K562 (cell line): Measurements from ENCODE around the gene ARHGAP28. TPM values are rescaled to one million over a fixed set of nuclear protein-coding genes. Genes with fewer than 3 reads are reported as not detected.

ENCODE experiments used
- polyA plus RNA-seq, 8 experiments: library from polyadenylated mRNA; depleted of rRNA in 4 of 8; stranded (reverse) in 5 of 8; unstranded in 3 of 8; fragments of >200 nt; fragmentation: Nextera tagmentation in 2 of 8; fragmentation: Illumina TruSeq in 1 of 8; extraction: Ambion mirVana in 2 of 8; extraction: Trizol in 1 of 8; gene quantifications; 2 replicates each; pipeline versions ENCODE4 v1.2.1 to v1.2.3, GENCODE V29; 2011 to 2014; ENCODE audit warnings: inconsistent platforms in 1 of 8, missing spikeins in 1 of 8
- total RNA-seq, 7 experiments: library from RNA; depleted of rRNA in 6 of 7; stranded (reverse); fragments of >200 nt in 6 of 7; fragmentation: Illumina TruSeq in 2 of 7; extraction: Trizol in 2 of 7; gene quantifications; 2 replicates each; pipeline versions ENCODE4 v1.2.1 to v1.2.3, GENCODE V29; 2011 to 2021; ENCODE audit warnings: low replicate concordance in 1 of 7
- TF ChIP-seq, protein P1 (sequence below): fragments of 450-650 bp; IDR thresholded peaks from 2 replicates; pipeline ENCODE4 v1.6.1; 2016; ENCODE audit warnings: mild to moderate bottlenecking, moderate library complexity

ARHGAP28 gene
- total and polyA plus RNA-seq, 9 of the 15 experiments (the other 6 are each of a cell fraction or from before 2014, with no cell fraction given): 0.93 to 5.9 (median 5.0) TPM

DNA sequence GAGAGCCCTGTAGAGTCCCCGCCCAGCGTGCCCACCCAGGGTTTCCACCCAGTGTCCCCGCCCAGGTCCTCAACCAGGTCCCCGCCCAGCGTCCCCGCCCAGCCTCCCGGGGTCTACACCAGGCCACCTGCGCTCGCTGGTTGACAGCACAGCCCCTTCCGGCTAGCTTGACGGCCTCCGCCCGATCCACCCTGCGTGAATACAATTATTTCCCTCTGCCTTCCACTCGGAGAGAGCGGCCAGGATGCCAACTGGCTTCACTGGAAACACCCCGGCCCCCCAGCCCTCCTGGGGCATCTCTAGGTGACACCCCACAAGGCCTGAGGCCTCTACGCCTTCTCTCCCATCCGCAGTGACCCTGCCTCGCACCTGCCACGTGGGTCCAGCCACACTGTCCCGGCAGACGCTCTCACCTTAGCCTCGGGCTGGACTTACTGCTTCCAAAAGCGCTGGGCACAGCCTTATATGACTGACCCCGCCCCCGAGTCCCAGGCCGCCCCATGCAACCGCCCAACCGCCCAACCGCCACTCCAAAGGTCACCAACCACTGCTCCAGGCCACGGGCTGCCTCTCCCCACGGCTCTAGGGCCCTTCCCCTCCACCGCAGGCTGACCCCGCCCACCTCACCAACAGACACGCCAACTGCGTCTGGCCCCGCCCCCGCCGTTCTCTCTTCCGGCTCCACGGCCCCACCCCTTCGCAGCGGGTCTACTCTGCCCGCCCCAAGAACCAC, 200.0 kb downstream of the ARHGAP28 start (continued):
- TF ChIP-seq, protein P1, sequence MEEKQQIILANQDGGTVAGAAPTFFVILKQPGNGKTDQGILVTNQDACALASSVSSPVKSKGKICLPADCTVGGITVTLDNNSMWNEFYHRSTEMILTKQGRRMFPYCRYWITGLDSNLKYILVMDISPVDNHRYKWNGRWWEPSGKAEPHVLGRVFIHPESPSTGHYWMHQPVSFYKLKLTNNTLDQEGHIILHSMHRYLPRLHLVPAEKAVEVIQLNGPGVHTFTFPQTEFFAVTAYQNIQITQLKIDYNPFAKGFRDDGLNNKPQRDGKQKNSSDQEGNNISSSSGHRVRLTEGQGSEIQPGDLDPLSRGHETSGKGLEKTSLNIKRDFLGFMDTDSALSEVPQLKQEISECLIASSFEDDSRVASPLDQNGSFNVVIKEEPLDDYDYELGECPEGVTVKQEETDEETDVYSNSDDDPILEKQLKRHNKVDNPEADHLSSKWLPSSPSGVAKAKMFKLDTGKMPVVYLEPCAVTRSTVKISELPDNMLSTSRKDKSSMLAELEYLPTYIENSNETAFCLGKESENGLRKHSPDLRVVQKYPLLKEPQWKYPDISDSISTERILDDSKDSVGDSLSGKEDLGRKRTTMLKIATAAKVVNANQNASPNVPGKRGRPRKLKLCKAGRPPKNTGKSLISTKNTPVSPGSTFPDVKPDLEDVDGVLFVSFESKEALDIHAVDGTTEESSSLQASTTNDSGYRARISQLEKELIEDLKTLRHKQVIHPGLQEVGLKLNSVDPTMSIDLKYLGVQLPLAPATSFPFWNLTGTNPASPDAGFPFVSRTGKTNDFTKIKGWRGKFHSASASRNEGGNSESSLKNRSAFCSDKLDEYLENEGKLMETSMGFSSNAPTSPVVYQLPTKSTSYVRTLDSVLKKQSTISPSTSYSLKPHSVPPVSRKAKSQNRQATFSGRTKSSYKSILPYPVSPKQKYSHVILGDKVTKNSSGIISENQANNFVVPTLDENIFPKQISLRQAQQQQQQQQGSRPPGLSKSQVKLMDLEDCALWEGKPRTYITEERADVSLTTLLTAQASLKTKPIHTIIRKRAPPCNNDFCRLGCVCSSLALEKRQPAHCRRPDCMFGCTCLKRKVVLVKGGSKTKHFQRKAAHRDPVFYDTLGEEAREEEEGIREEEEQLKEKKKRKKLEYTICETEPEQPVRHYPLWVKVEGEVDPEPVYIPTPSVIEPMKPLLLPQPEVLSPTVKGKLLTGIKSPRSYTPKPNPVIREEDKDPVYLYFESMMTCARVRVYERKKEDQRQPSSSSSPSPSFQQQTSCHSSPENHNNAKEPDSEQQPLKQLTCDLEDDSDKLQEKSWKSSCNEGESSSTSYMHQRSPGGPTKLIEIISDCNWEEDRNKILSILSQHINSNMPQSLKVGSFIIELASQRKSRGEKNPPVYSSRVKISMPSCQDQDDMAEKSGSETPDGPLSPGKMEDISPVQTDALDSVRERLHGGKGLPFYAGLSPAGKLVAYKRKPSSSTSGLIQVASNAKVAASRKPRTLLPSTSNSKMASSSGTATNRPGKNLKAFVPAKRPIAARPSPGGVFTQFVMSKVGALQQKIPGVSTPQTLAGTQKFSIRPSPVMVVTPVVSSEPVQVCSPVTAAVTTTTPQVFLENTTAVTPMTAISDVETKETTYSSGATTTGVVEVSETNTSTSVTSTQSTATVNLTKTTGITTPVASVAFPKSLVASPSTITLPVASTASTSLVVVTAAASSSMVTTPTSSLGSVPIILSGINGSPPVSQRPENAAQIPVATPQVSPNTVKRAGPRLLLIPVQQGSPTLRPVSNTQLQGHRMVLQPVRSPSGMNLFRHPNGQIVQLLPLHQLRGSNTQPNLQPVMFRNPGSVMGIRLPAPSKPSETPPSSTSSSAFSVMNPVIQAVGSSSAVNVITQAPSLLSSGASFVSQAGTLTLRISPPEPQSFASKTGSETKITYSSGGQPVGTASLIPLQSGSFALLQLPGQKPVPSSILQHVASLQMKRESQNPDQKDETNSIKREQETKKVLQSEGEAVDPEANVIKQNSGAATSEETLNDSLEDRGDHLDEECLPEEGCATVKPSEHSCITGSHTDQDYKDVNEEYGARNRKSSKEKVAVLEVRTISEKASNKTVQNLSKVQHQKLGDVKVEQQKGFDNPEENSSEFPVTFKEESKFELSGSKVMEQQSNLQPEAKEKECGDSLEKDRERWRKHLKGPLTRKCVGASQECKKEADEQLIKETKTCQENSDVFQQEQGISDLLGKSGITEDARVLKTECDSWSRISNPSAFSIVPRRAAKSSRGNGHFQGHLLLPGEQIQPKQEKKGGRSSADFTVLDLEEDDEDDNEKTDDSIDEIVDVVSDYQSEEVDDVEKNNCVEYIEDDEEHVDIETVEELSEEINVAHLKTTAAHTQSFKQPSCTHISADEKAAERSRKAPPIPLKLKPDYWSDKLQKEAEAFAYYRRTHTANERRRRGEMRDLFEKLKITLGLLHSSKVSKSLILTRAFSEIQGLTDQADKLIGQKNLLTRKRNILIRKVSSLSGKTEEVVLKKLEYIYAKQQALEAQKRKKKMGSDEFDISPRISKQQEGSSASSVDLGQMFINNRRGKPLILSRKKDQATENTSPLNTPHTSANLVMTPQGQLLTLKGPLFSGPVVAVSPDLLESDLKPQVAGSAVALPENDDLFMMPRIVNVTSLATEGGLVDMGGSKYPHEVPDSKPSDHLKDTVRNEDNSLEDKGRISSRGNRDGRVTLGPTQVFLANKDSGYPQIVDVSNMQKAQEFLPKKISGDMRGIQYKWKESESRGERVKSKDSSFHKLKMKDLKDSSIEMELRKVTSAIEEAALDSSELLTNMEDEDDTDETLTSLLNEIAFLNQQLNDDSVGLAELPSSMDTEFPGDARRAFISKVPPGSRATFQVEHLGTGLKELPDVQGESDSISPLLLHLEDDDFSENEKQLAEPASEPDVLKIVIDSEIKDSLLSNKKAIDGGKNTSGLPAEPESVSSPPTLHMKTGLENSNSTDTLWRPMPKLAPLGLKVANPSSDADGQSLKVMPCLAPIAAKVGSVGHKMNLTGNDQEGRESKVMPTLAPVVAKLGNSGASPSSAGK: peak; percentile 86
- TF ChIP-seq, all 486 proteins: peak for 58
